HG02885 (cell line): ENCODE measurements around the gene TMEM119.

Experiments used
- ATAC-seq: cut with Tn5 transposase; IDR thresholded peaks from one replicate; pipeline ENCODE4 v1.9.1; 2021; ENCODE audit warnings: mild to moderate bottlenecking; ENCODE audit not compliant: unreplicated experiment, poor library complexity

Gene TMEM119

GRCh38 chr12:108618079-108618952 lies 20.4 kb upstream of the TMEM119 start:
- peak; percentile 66 for ATAC-seq

GRCh38 chr12:108616941-108617858 lies 19.3 kb upstream of the TMEM119 start:
- peak; percentile 80 for ATAC-seq

- ATAC-seq, result no peak
Measured at GRCh38 chr12:108616359-108616758, 18.5 kb upstream of the TMEM119 start.

- ATAC-seq, result no peak
Measured at GRCh38 chr12:108615918-108616317, 18.0 kb upstream of the TMEM119 start.

- ATAC-seq, result no peak
Measured at GRCh38 chr12:108614639-108615038, 16.8 kb upstream of the TMEM119 start.

- ATAC-seq, result no peak
Measured at GRCh38 chr12:108614041-108614440, 16.2 kb upstream of the TMEM119 start.

- no peak for ATAC-seq
Measured at GRCh38 chr12:108613548-108613947, 15.7 kb upstream of the TMEM119 start.

- no peak for ATAC-seq
Measured at GRCh38 chr12:108612788-108613282, 15.0 kb upstream of the TMEM119 start.

- no peak for ATAC-seq
Measured at GRCh38 chr12:108611884-108612415, 14.1 kb upstream of the TMEM119 start.

- ATAC-seq, result no peak
Measured at GRCh38 chr12:108610856-108611605, 13.1 kb upstream of the TMEM119 start.

- ATAC-seq, result no peak
Measured at GRCh38 chr12:108610336-108610815, 12.5 kb upstream of the TMEM119 start.

GRCh38 chr12:108609537-108610335 lies 11.9 kb upstream of the TMEM119 start:
- no peak for ATAC-seq

GRCh38 chr12:108608616-108609015 lies 10.7 kb upstream of the TMEM119 start:
- ATAC-seq, result no peak

GRCh38 chr12:108607981-108608600 lies 10.2 kb upstream of the TMEM119 start:
- ATAC-seq, result no peak

GRCh38 chr12:108606492-108606891 lies 8.6 kb upstream of the TMEM119 start:
- no peak for ATAC-seq

- ATAC-seq, result no peak
Measured at GRCh38 chr12:108605690-108606406, 8.0 kb upstream of the TMEM119 start.

- no peak for ATAC-seq
Measured at GRCh38 chr12:108605000-108605689, 7.3 kb upstream of the TMEM119 start.
